GM21515 (cell line): ENCODE data around the gene FCHO2.

ENCODE experiments used
- ATAC-seq: cut with Tn5 transposase; IDR thresholded peaks from one replicate; pipeline ENCODE4 v1.9.1; 2021; ENCODE audit not compliant: unreplicated experiment

The FCHO2 gene

GRCh38 chr5:73110190-73110589, 154.3 kb downstream of the FCHO2 start:
- no peak for ATAC-seq

GRCh38 chr5:73111536-73111935, 155.7 kb downstream of the FCHO2 start:
- ATAC-seq: no peak

GRCh38 chr5:73112359-73112758, 156.5 kb downstream of the FCHO2 start:
- ATAC-seq: no peak

GRCh38 chr5:73114044-73114688, 158.3 kb downstream of the FCHO2 start:
- no peak for ATAC-seq

- ATAC-seq: no peak
These were observed 159.7 kb downstream of the FCHO2 start for GRCh38 chr5:73115399-73116051.

GRCh38 chr5:73116506-73116905, 160.7 kb downstream of the FCHO2 start:
- ATAC-seq: no peak

GRCh38 chr5:73117088-73117740, 161.4 kb downstream of the FCHO2 start:
- no peak for ATAC-seq

GRCh38 chr5:73118391-73118973, 162.6 kb downstream of the FCHO2 start:
- no peak for ATAC-seq

GRCh38 chr5:73119451-73120157, 163.8 kb downstream of the FCHO2 start:
- ATAC-seq: no peak

- ATAC-seq: no peak
These were observed 164.6 kb downstream of the FCHO2 start, which contains the start of gene TMEM171 for GRCh38 chr5:73120222-73121118. Gene TMEM171 (plus strand): TSS chr5:73120575. CDS start chr5:73123374, 2,799 bp downstream.

- ATAC-seq: no peak
These were observed 165.2 kb downstream of the FCHO2 start for GRCh38 chr5:73121119-73121463.

- ATAC-seq: no peak
These were observed 167.3 kb downstream of the FCHO2 start for GRCh38 chr5:73122875-73123810.

- no peak for ATAC-seq
These were observed 169.4 kb downstream of the FCHO2 start for GRCh38 chr5:73125289-73125688.

- no peak for ATAC-seq
These were observed 170.5 kb downstream of the FCHO2 start for GRCh38 chr5:73126381-73126780.

GRCh38 chr5:73126957-73127356, 171.1 kb downstream of the FCHO2 start:
- no peak for ATAC-seq

- ATAC-seq: no peak
These were observed 173.3 kb downstream of the FCHO2 start for GRCh38 chr5:73129143-73129542.

GRCh38 chr5:73130811-73131210, 175.0 kb downstream of the FCHO2 start:
- no peak for ATAC-seq

GRCh38 chr5:73131711-73132425, 176.0 kb downstream of the FCHO2 start:
- no peak for ATAC-seq

GRCh38 chr5:73132759-73133158, 176.9 kb downstream of the FCHO2 start:
- ATAC-seq: no peak
